ENCODE measurements around the gene IGFBP4. TPM values are rescaled to one million over a fixed set of nuclear protein-coding genes. Genes with fewer than 3 reads are reported as not detected.

Gene IGFBP4
- polyA plus RNA-seq, 1 of the 3 experiments (the other 2 are of a cell fraction): 128 TPM

- TF ChIP-seq SIN3A (IDR thresholded peaks at IDR 0.05; ENCODE audit: borderline replicate concordance, low read depth, low read length): no peak
- TF ChIP-seq MEF2A (IDR thresholded peaks at IDR 0.05; ENCODE audit: borderline replicate concordance, low read depth): no peak
- no peak for TF ChIP-seq GABPA (IDR thresholded peaks at IDR 0.05; ENCODE audit: low read depth)
- no peak for TF ChIP-seq FOSL2 (IDR thresholded peaks at IDR 0.05; ENCODE audit: borderline replicate concordance, low read depth)
- TF ChIP-seq PBX3 (IDR thresholded peaks at IDR 0.05): no peak; the same call in 1 of the 2 replicates
- peak; percentile 73; the same call in 1 of the 2 replicates for TF ChIP-seq FOXJ3 (CRISPR knock-in tag; IDR thresholded peaks at IDR 0.05)
- peak; percentile 71 for TF ChIP-seq TCF12 (IDR thresholded peaks at IDR 0.05)
- TF ChIP-seq YY1 (IDR thresholded peaks at IDR 0.05; ENCODE audit: low read depth): no peak
- TF ChIP-seq JUND (IDR thresholded peaks at IDR 0.05): no peak
- no peak for TF ChIP-seq IRF3 (IDR thresholded peaks at IDR 0.05; ENCODE audit: low read depth, low read length)
- TF ChIP-seq TAF1 (IDR thresholded peaks at IDR 0.05; ENCODE audit: borderline replicate concordance, low read depth, low read length): peak; percentile 64; the same call in 1 of the 2 replicates
- TF ChIP-seq CHD2 (IDR thresholded peaks at IDR 0.05; ENCODE audit: low read length, partially characterized antibody): peak; percentile 92
- TF ChIP-seq REST (IDR thresholded peaks at IDR 0.05; ENCODE audit: low read depth, low read length): peak; percentile 21; the same call in 1 of the 2 replicates
Measured at GRCh38 chr17:40490289-40490853, 47.1 kb downstream of the IGFBP4 start (continued).

GRCh38 chr17:40490982-40491381 lies 47.7 kb downstream of the IGFBP4 start:
- no peaks in the 10 kb centered on the region for H3K79me2 ChIP-seq (ENCODE audit: insufficient read depth)
- peaks cover 19% of the 10 kb centered on the region for H3F3A ChIP-seq (replicated peaks; ENCODE audit: insufficient read depth)
- H3K27ac ChIP-seq (ENCODE audit: low read depth in 2 of 2, low read length in 1 of 2): peak overlapping the region in 1 of 2 experiments; percentile 84; a peak in 2 of 4 replicates
- no peaks in the 10 kb centered on the region for H3K36me3 ChIP-seq (replicated peaks in 1 of 2; ENCODE audit: control insufficient read depth in 1 of 2, insufficient read depth in 2 of 2, low read length in 1 of 2)
- ChIA-PET POLR2A (interaction anchor here (0.9 to 1.5 kb wide), 5 partner anchors 9 to 58 kb away, joined by 3 to 11 read pairs (median 5); no protein-coding TSS in a partner anchor), CTCF (interaction anchor here (0.9 to 2.7 kb wide), 5 partner anchors 10 to 136 kb away, joined by 3 to 23 read pairs (median 11); no protein-coding TSS in a partner anchor)
- H3K4me2 ChIP-seq: no peak overlapping the region
- H3K27me3 ChIP-seq (ENCODE audit: insufficient read depth): no peaks in the 10 kb centered on the region
- H3K9me2 ChIP-seq: no peaks in the 10 kb centered on the region
- DNase-seq: no peak
- no peaks in the 10 kb centered on the region for H4K20me1 ChIP-seq (ENCODE audit: insufficient read depth)
- 97% methylated on average over 2 of the region's 2 CpGs for WGBS (ENCODE audit: low lambda C conversion rate)
- peak overlapping the region; percentile 76 for H2AFZ ChIP-seq (ENCODE audit: low read depth)
- TF ChIP-seq JUND (IDR thresholded peaks at IDR 0.05): no peak
- TF ChIP-seq ELF1 (IDR thresholded peaks at IDR 0.05): no peak
- no peak for TF ChIP-seq TAF1 (IDR thresholded peaks at IDR 0.05; ENCODE audit: borderline replicate concordance, low read depth, low read length)
- H3K9me3 ChIP-seq: no peaks in the 10 kb centered on the region
- H3K4me3 ChIP-seq (ENCODE audit: low read depth in 2 of 2, low read length in 1 of 2): no peak overlapping the region
- no peak overlapping the region for H3K9ac ChIP-seq
- H3K4me1 ChIP-seq (ENCODE audit: control insufficient read depth in 1 of 2, insufficient read depth in 2 of 2, low read depth in 1 of 2, low read length in 1 of 2): peaks cover 24 to 29% of the 10 kb centered on the region in 2 experiments; a peak in 3 of 4 replicates
